Hepatocyte (in vitro differentiated cells): ENCODE results near the gene EPM2AIP1.
"Not testable (repeated sequence)": the region's sequence is repeated elsewhere in the genome, so short reads cannot be mapped to it uniquely, and the experiment has no call there.

Experiments used
- EZH2 ChIP-seq: fragments of 200-600 bp; sonication (generic); IDR thresholded peaks from 2 replicates; pipeline ENCODE4 v1.6.1; 2016; ENCODE audit warnings: antibody characterized with exemption, mild to moderate bottlenecking, borderline replicate concordance
- EZH2phosphoT487 ChIP-seq: fragments of 200-600 bp; sonication (generic); IDR thresholded peaks from one replicate; pipeline ENCODE4 v1.6.1; 2018; ENCODE audit warnings: antibody characterized with exemption, mild to moderate bottlenecking, low read depth, moderate library complexity; ENCODE audit not compliant: unreplicated experiment, severe bottlenecking
- TF ChIP-seq, protein P1 (sequence below): fragments of 200-600 bp; sonication (generic); IDR thresholded peaks from 2 replicates; pipeline ENCODE4 v1.5.1; 2016; ENCODE audit warnings: antibody characterized with exemption, mild to moderate bottlenecking; ENCODE audit not compliant: poor library complexity

DNA sequence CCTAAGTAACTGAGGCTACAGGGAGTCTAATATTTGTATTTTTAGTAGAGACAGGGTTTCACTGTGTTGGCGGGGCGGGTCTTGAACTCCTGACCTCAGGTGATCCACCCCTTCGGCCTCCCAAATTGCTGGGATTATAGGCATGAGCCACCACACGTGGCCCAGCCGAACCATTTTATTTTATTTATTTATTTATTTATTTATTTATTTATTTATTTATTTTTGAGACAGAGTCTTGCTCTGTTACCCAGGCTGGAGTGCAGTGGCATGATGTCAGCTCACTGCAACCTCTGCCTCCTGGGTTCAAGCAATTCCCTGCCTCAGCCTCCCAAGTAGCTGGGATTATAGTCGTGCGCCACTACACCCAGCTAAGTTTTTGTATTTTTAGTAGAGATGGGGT, 29.9 kb downstream of the EPM2AIP1 start:
- TF ChIP-seq, protein P1, sequence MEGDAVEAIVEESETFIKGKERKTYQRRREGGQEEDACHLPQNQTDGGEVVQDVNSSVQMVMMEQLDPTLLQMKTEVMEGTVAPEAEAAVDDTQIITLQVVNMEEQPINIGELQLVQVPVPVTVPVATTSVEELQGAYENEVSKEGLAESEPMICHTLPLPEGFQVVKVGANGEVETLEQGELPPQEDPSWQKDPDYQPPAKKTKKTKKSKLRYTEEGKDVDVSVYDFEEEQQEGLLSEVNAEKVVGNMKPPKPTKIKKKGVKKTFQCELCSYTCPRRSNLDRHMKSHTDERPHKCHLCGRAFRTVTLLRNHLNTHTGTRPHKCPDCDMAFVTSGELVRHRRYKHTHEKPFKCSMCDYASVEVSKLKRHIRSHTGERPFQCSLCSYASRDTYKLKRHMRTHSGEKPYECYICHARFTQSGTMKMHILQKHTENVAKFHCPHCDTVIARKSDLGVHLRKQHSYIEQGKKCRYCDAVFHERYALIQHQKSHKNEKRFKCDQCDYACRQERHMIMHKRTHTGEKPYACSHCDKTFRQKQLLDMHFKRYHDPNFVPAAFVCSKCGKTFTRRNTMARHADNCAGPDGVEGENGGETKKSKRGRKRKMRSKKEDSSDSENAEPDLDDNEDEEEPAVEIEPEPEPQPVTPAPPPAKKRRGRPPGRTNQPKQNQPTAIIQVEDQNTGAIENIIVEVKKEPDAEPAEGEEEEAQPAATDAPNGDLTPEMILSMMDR, result not testable (repeated sequence)
- TF ChIP-seq EZH2, EZH2phosphoT487: not testable (repeated sequence)
